ENCODE results near the gene PGLYRP2. TPM values are rescaled to one million over a fixed set of nuclear protein-coding genes. Genes with fewer than 3 reads are reported as not detected.

The PGLYRP2 gene
- total RNA-seq, 1 donor from 2014 or later, result not detected

GRCh38 chr19:15511671-15512424 lies 32.5 kb upstream of the PGLYRP2 start:
- H3K4me3 Mint-ChIP-seq (ENCODE audit: unreplicated experiment), result no peak overlapping the region
- no peak overlapping the region for H3K27ac Mint-ChIP-seq (ENCODE audit: unreplicated experiment)
- peaks cover 5% of the 10 kb centered on the region for H3K9me3 Mint-ChIP-seq (ENCODE audit: unreplicated experiment)
- no peak for TF ChIP-seq CTCF (IDR thresholded peaks at IDR 0.05)
- H3K27me3 Mint-ChIP-seq (ENCODE audit: unreplicated experiment), result no peaks in the 10 kb centered on the region
- H3K36me3 Mint-ChIP-seq (ENCODE audit: unreplicated experiment), result no peaks in the 10 kb centered on the region
- no peaks in the 10 kb centered on the region for H3K4me1 Mint-ChIP-seq (ENCODE audit: unreplicated experiment)
- no peak for DNase-seq (ENCODE audit: extremely low spot score, unreplicated experiment)

DNA sequence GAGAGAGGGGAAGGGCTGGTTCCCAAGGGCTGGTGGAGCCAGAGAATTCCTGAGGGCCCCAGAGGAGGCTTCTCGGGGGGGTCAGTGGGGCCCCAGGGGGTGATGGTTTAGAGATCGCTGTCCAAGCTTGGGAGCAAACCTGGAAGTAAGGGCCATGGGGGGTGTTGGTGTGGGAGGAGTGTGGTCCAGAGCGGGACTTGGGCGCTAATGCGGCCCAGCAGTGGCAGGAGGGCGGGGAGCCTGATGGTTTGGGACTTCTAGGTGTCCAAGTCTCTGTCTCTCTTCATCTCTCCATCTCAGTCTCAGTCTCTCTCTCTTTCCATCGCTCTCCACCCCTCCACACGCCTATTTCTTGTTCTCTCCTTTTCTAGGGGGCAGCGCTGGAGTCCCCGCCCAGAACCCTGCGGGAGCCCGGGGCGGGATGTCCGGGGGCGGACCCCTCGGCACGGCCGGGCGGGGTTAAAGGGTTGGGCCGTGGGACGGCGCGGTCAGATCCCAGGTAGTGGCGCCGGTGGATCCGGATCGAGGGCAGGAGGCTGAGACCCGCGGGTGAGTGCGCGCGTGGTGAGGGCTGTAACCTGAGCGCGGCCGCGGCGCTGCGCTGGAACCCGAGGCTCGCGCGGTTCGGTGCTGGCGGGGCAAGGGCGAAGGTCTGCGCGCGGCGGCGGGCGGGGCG lies 28.9 kb upstream of the PGLYRP2 start, which contains the start of gene CYP4F22:
CYP4F22 (plus strand) TSS at position 491 of the 676 bp plus-strand sequence. CDS start 16,812 bp downstream, outside the sequence.
- H3K36me3 Mint-ChIP-seq (ENCODE audit: unreplicated experiment), result no peaks in the 10 kb centered on the region
- no peak within 1 kb of the TSS for H3K27ac Mint-ChIP-seq (ENCODE audit: unreplicated experiment)
- TF ChIP-seq CTCF (IDR thresholded peaks at IDR 0.05), result no peak
- peaks cover 4% of the 10 kb centered on the region for H3K27me3 Mint-ChIP-seq (ENCODE audit: unreplicated experiment)
- no peaks in the 10 kb centered on the region for H3K9me3 Mint-ChIP-seq (ENCODE audit: unreplicated experiment)
- no peak within 1 kb of the TSS for H3K4me3 Mint-ChIP-seq (ENCODE audit: unreplicated experiment)
- H3K4me1 Mint-ChIP-seq (ENCODE audit: unreplicated experiment), result no peaks in the 10 kb centered on the region
- no peak for DNase-seq (ENCODE audit: extremely low spot score, unreplicated experiment)

GRCh38 chr19:15507068-15508034 lies 28.1 kb upstream of the PGLYRP2 start:
- no peak for TF ChIP-seq CTCF (IDR thresholded peaks at IDR 0.05)
- Mint-ChIP-seq H3K9me3 (ENCODE audit: unreplicated experiment) (no peaks in the 10 kb centered on the region), H3K36me3 (ENCODE audit: unreplicated experiment) (no peaks in the 10 kb centered on the region), H3K4me1 (ENCODE audit: unreplicated experiment) (no peaks in the 10 kb centered on the region), H3K27ac (ENCODE audit: unreplicated experiment) (no peak overlapping the region), H3K4me3 (ENCODE audit: unreplicated experiment) (no peak overlapping the region), H3K27me3 (ENCODE audit: unreplicated experiment) (peaks cover 4% of the 10 kb centered on the region)
- no peak for DNase-seq (ENCODE audit: extremely low spot score, unreplicated experiment)

DNA sequence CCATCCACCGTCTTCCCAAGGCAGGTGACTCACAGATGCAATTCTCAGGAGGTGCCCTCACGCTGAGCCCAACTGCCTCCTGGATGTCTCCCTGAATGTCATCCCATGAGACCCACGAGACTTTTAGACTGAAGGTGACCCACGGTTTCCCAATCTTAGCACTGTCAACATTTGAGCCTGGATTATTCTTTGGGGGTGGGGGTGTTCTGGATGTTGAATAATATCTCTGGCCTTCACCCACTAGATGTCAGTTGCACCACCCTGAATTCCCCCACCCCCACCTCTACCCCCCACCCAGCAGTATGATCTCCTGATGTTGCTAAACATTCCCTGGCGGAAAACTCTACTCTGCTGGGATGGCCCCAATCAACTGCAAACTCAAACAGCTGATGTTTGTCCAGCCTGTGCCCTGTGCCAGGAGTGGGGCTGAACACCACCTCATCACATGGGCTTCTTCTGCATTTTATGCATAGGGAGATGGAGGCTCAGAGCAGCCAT lies 26.8 kb upstream of the PGLYRP2 start:
- Mint-ChIP-seq H3K27me3 (ENCODE audit: unreplicated experiment) (peaks cover 8% of the 10 kb centered on the region), H3K36me3 (ENCODE audit: unreplicated experiment) (no peaks in the 10 kb centered on the region), H3K4me1 (ENCODE audit: unreplicated experiment) (no peaks in the 10 kb centered on the region), H3K27ac (ENCODE audit: unreplicated experiment) (no peak overlapping the region), H3K9me3 (ENCODE audit: unreplicated experiment) (no peaks in the 10 kb centered on the region), H3K4me3 (ENCODE audit: unreplicated experiment) (no peak overlapping the region)
- TF ChIP-seq CTCF (IDR thresholded peaks at IDR 0.05), result no peak
- no peak for DNase-seq (ENCODE audit: extremely low spot score, unreplicated experiment)

Measured in osteocyte (in vitro differentiated cells).